ENCODE results near the gene FBXW11.

GRCh38 chr5:172055996-172056395, 49.6 kb upstream of the FBXW11 start:
- no peak for TF ChIP-seq POLR2AphosphoS5 (IDR thresholded peaks at IDR 0.05)
- TF ChIP-seq CTCF (IDR thresholded peaks at IDR 0.05; ENCODE audit: poor library complexity, severe bottlenecking) = no peak
- TF ChIP-seq EZH2 (IDR thresholded peaks at IDR 0.05; ENCODE audit: borderline replicate concordance, insufficient read depth, low read length, poor library complexity, severe bottlenecking) = no peak
- no peak for TF ChIP-seq TAF1 (IDR thresholded peaks at IDR 0.05; ENCODE audit: low read depth)
- TF ChIP-seq SMC3 (conservative IDR thresholded peaks at IDR 0.05; ENCODE audit: poor library complexity) = no peak
- TF ChIP-seq RAD21 (conservative IDR thresholded peaks at IDR 0.05) = no peak
